ENCODE results near the gene INVS.

DNA sequence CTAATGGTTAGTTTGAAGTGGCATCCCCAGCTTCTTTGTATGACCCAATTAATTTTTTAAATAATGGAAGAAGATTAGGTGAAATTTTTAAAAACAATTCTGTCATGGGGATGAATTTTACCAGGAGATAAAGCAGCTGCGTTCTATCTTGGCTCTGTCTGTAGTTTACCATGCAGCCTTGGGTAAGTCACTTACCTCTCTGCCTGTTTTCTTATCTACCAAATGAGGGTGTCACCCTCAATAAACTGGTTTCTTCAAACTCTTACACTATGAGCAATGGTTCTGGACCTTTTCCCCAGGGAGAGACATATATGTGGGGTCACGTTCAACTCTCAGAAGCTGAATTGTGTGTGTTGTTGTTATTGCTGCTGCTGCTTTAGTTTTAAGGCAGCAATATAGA, 182.0 kb downstream of the INVS start:
- TF ChIP-seq CTCF (IDR thresholded peaks at IDR 0.05) (no peak), POLR2A (IDR thresholded peaks at IDR 0.05) (no peak)

All from testis (tissue), 2 donors.